ENCODE data around the gene MACF1. TPM values are rescaled to one million over a fixed set of nuclear protein-coding genes. Genes with fewer than 3 reads are reported as not detected.

Gene MACF1
- total and polyA plus RNA-seq, 2 of the 13 experiments (the other 11 are each of a cell fraction or from before 2014, with no cell fraction given): 36.7 to 65.4 TPM

DNA sequence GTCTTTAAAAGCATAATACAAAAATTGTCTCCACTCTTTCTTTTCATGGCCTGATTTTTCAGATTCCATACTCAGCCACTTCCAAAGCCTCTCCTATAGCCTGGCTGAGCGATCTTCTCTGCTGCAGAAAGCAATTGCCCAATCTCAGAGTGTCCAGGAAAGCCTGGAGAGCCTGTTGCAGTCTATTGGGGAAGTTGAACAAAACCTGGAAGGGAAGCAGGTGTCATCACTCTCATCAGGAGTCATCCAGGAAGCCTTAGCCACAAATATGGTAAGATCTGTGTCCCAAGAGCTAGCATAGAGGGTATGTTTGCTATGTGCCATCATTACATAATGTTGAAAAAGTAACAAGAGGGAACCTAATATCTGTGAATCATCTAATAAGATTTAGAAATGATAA, 156.2 kb downstream of the MACF1 start:
- H3K4me3 ChIP-seq (replicated peaks in 1 of 3; ENCODE audit: insufficient read depth in 1 of 3, low read depth in 2 of 3, low read length in 3 of 3): no peak overlapping the region
- no peaks in the 10 kb centered on the region for H3K4me1 ChIP-seq (ENCODE audit: insufficient read depth, low read length)
- no peak overlapping the region for H2AFZ ChIP-seq (ENCODE audit: low read length)
- in situ Hi-C loops (cut with HindIII; ENCODE audit: extremely low pct_ligation_motif_present, low pct_unique_long_range_greater_than_20kb) (no loop called here), intact Hi-C loops (cut with micrococcal nuclease; ENCODE audit: unreplicated experiment) (no loop called here)
- ChIA-PET CTCF (ENCODE audit: low intra/inter-chr PET ratio, low total read pairs) (no interaction called here), POLR2A (no interaction called here)
- no peaks in the 10 kb centered on the region for H3K9me3 ChIP-seq (ENCODE audit: low read length)
- ATAC-seq: no peak
- H3K79me2 ChIP-seq (ENCODE audit: insufficient read depth, low read length): no peaks in the 10 kb centered on the region
- H4K20me1 ChIP-seq (ENCODE audit: insufficient read depth, low read length): no peaks in the 10 kb centered on the region
- no peak overlapping the region for H3K27ac ChIP-seq (ENCODE audit: extremely low read length, insufficient read depth, low read length)
- no peaks in the 10 kb centered on the region for H3K27me3 ChIP-seq (ENCODE audit: control insufficient read depth in 1 of 2, insufficient read depth in 2 of 2, low read length in 2 of 2)
- H3K36me3 ChIP-seq (replicated peaks in 1 of 2; ENCODE audit: control insufficient read depth in 1 of 2, insufficient read depth in 2 of 2, low read length in 2 of 2): peaks cover 21 to 53% of the 10 kb centered on the region in 2 experiments
- BruUV-seq (replicated peaks): no TSS peak
- 100% methylated on average over 1 of the region's 1 CpG for WGBS (ENCODE audit: low lambda C conversion rate)
- no peak overlapping the region for H3K4me2 ChIP-seq (ENCODE audit: low read depth, low read length)
- TF ChIP-seq ZFX (CRISPR knock-in tag; IDR thresholded peaks at IDR 0.05; ENCODE audit: low read depth) (no peak), AKAP8 (CRISPR knock-in tag; IDR thresholded peaks at IDR 0.05) (no peak), ZNF225 (CRISPR knock-in tag; IDR thresholded peaks at IDR 0.05) (no peak), ZNF572 (CRISPR knock-in tag; IDR thresholded peaks at IDR 0.05) (no peak), MEIS1 (CRISPR knock-in tag; IDR thresholded peaks at IDR 0.05; ENCODE audit: borderline replicate concordance) (no peak), ZNF205 (CRISPR knock-in tag; IDR thresholded peaks at IDR 0.05) (no peak), MBNL3 (CRISPR knock-in tag; conservative IDR thresholded peaks at IDR 0.05) (no peak), ZFP36L1 (CRISPR knock-in tag; IDR thresholded peaks at IDR 0.05) (no peak), ELF3 (CRISPR knock-in tag; IDR thresholded peaks at IDR 0.05) (no peak), ZNF431 (CRISPR knock-in tag; IDR thresholded peaks at IDR 0.05; ENCODE audit: borderline replicate concordance, low read depth) (no peak), NFYB (CRISPR knock-in tag; IDR thresholded peaks at IDR 0.05) (no peak), ZFP41 (CRISPR knock-in tag; IDR thresholded peaks at IDR 0.05; ENCODE audit: borderline replicate concordance) (no peak), ZNF737 (CRISPR knock-in tag; IDR thresholded peaks at IDR 0.05; ENCODE audit: borderline replicate concordance) (no peak), ZBTB44 (CRISPR knock-in tag; IDR thresholded peaks at IDR 0.05) (no peak), MED1 (CRISPR knock-in tag; IDR thresholded peaks at IDR 0.05) (no peak)
- TF ChIP-seq, protein P1, sequence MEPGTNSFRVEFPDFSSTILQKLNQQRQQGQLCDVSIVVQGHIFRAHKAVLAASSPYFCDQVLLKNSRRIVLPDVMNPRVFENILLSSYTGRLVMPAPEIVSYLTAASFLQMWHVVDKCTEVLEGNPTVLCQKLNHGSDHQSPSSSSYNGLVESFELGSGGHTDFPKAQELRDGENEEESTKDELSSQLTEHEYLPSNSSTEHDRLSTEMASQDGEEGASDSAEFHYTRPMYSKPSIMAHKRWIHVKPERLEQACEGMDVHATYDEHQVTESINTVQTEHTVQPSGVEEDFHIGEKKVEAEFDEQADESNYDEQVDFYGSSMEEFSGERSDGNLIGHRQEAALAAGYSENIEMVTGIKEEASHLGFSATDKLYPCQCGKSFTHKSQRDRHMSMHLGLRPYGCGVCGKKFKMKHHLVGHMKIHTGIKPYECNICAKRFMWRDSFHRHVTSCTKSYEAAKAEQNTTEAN (CRISPR knock-in tag; conservative IDR thresholded peaks at IDR 0.05): no peak
- H3K9ac ChIP-seq (ENCODE audit: insufficient read depth, low read depth, low read length): no peak overlapping the region
- DNase-seq (ENCODE audit: low spot score): no peak
- FAIRE-seq: no peak

Measured in HepG2 (cell line).